ENCODE measurements around the gene FOS. TPM values are rescaled to one million over a fixed set of nuclear protein-coding genes. Genes with fewer than 3 reads are reported as not detected.

The FOS gene
- total RNA-seq, 1 donor from 2014 or later = 80.4 TPM

GRCh38 chr14:75277008-75277814, 1.4 kb upstream of the FOS start:
- peak; percentile 80 for DNase-seq (ENCODE audit: low read depth)

DNA sequence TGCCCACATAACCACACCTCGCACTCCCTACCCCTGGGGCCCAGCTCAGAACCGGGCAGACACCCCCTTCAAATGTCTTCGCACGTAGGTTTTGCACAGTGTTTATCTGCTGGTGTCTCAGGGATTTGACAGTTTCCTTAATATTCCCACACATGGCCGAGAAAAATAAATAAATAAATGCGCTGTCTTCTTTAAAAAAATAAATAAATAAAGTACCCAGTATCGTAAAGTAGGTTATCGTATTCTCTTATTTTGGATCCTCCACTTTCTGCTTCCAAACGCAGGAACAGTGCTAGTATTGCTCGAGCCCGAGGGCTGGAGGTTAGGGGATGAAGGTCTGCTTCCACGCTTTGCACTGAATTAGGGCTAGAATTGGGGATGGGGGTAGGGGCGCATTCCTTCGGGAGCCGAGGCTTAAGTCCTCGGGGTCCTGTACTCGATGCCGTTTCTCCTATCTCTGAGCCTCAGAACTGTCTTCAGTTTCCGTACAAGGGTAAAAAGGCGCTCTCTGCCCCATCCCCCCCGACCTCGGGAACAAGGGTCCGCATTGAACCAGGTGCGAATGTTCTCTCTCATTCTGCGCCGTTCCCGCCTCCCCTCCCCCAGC, 710 bp upstream of the FOS start:
- peak; percentile 42 for DNase-seq (ENCODE audit: low read depth)

GRCh38 chr14:75279153-75279762, 630 bp downstream of the FOS start:
- DNase-seq (ENCODE audit: low read depth) = no peak

DNA sequence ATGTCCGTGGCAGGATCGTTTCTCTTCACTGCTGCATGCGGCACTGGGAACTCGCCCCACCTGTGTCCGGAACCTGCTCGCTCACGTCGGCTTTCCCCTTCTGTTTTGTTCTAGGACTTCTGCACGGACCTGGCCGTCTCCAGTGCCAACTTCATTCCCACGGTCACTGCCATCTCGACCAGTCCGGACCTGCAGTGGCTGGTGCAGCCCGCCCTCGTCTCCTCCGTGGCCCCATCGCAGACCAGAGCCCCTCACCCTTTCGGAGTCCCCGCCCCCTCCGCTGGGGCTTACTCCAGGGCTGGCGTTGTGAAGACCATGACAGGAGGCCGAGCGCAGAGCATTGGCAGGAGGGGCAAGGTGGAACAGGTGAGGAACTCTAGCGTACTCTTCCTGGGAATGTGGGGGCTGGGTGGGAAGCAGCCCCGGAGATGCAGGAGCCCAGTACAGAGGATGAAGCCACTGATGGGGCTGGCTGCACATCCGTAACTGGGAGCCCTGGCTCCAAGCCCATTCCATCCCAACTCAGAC, 1.2 kb downstream of the FOS start:
- no peak for DNase-seq (ENCODE audit: low read depth)

DNA sequence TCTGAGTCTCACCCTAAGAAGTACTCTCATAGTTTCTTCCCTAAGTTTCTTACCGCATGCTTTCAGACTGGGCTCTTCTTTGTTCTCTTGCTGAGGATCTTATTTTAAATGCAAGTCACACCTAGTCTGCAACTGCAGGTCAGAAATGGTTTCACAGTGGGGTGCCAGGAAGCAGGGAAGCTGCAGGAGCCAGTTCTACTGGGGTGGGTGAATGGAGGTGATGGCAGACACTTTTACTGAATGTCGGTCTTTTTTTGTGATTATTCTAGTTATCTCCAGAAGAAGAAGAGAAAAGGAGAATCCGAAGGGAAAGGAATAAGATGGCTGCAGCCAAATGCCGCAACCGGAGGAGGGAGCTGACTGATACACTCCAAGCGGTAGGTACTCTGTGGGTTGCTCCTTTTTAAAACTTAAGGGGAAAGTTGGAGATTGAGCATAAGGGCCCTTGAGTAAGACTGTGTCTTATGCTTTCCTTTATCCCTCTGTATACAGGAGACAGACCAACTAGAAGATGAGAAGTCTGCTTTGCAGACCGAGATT, 1.7 kb downstream of the FOS start:
- DNase-seq (ENCODE audit: low read depth) = no peak

DNA sequence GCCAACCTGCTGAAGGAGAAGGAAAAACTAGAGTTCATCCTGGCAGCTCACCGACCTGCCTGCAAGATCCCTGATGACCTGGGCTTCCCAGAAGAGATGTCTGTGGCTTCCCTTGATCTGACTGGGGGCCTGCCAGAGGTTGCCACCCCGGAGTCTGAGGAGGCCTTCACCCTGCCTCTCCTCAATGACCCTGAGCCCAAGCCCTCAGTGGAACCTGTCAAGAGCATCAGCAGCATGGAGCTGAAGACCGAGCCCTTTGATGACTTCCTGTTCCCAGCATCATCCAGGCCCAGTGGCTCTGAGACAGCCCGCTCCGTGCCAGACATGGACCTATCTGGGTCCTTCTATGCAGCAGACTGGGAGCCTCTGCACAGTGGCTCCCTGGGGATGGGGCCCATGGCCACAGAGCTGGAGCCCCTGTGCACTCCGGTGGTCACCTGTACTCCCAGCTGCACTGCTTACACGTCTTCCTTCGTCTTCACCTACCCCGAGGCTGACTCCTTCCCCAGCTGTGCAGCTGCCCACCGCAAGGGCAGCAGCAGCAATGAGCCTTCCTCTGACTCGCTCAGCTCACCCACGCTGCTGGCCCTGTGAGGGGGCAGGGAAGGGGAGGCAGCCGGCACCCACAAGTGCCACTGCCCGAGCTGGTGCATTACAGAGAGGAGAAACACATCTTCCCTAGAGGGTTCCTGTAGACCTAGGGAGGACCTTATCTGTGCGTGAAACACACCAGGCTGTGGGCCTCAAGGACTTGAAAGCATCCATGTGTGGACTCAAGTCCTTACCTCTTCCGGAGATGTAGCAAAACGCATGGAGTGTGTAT, 2.4 kb downstream of the FOS start:
- DNase-seq (ENCODE audit: low read depth) = no peak

DNA sequence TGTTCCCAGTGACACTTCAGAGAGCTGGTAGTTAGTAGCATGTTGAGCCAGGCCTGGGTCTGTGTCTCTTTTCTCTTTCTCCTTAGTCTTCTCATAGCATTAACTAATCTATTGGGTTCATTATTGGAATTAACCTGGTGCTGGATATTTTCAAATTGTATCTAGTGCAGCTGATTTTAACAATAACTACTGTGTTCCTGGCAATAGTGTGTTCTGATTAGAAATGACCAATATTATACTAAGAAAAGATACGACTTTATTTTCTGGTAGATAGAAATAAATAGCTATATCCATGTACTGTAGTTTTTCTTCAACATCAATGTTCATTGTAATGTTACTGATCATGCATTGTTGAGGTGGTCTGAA, 3.0 kb downstream of the FOS start:
- no peak for DNase-seq (ENCODE audit: low read depth)

- peak; percentile 65 for DNase-seq (ENCODE audit: low read depth)
Measured at GRCh38 chr14:75282170-75282554, 3.5 kb downstream of the FOS start.

DNA sequence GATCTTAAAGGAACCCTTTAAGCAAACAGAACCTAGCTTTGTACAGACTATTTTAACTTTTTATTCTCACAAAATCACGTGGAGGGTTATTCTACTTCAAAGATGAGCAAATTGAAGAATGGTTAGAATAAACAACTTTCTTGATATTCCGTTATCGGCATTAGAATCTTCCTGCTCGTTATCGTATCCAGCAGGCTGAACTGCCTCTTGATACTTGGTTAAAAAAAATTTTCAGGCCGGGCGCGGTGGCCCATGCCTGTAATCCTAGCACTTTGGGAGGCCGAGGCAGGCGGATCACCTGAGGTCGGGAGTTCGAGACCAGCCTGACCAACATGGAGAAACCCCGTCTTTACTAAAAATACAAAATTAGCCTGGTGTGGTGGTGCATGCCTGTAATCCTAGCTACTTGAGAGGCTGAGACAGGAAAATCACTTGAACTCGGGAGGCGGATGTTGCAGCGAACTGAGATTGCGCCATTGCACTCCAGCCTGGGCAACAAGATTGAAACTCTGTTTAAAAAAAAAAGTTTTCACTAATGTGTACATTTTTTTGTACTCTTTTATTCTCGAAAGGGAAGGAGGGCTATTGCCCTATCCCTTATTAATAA, 4.0 kb downstream of the FOS start:
- DNase-seq (ENCODE audit: low read depth) = peak; percentile 87

DNA sequence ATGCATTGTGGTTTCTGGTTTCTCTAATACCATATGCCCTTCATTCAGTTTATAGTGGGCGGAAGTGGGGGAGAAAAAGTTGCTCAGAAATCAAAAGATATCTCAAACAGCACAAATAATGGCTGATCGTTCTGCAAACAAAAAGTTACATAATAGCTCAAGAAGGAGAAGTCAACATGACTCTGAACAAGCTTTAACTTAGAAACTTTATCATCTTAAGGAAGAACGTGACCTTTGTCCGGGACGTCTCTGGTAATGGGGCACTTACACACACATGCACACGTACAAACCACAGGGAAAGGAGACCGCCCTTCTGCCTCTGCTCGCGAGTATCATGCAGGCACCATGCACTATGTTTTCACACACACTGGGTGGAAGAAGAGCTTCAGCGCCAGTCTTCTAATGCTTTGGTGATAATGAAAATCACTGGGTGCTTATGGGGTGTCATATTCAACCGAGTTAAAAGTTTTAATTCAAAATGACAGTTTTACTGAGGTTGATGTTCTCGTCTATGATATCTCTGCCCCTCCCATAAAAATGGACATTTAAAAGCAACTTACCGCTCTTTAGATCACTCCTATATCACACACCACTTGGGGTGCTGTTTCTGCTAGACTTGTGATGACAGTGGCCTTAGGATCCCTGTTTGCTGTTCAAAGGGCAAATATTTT, 4.7 kb downstream of the FOS start:
- DNase-seq (ENCODE audit: low read depth) = peak; percentile 57

GRCh38 chr14:75283833-75284563, 5.4 kb downstream of the FOS start:
- DNase-seq (ENCODE audit: low read depth) = peak; percentile 53

- DNase-seq (ENCODE audit: low read depth) = no peak
Measured at GRCh38 chr14:75285331-75285730, 6.7 kb downstream of the FOS start.

- DNase-seq (ENCODE audit: low read depth) = no peak
Measured at GRCh38 chr14:75286313-75286712, 7.7 kb downstream of the FOS start.

- DNase-seq (ENCODE audit: low read depth) = no peak
Measured at GRCh38 chr14:75289840-75290388, 11.3 kb downstream of the FOS start.

DNA sequence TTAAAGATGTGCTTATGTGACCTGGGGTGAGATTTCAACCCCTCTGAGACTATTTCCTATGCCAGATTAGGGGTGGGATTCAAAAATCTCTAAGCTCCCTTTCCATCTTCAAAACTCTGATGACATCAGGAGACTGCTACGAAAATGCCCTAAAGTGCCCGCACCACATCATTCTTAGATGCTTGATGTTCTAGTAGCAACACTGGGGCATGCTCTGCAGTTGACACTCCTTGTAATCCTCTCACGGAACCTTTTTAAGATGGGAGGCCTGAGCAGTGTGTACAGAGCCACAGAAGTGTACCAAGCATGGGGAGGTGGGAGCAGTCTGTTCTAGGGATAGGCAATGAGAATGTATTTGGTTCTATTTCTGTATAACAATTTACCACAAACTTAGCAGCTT, 12.2 kb downstream of the FOS start:
- DNase-seq (ENCODE audit: low read depth) = no peak

DNA sequence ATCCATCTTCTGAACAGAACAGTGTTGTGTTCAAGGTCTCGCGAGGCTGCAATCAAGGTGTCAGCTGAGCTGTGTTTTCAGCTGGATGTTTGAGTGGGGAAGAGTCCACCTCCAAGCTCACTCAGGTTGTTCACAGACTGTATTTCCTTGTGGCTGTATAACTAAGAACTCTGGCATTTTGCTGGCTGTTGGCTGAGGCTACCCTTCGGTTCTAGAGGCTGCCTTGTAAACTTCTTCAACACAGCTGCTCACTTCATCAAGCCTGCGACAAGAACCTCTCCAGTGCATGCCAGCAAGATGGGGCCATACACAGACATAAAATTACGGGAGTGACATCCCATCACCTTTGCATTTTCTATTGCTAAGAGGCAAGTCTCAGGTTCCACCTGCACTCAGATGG, 12.7 kb downstream of the FOS start:
- no peak for DNase-seq (ENCODE audit: low read depth)

GRCh38 chr14:75292101-75292563, 13.5 kb downstream of the FOS start:
- no peak for DNase-seq (ENCODE audit: low read depth)

GRCh38 chr14:75292886-75293285, 14.3 kb downstream of the FOS start:
- DNase-seq (ENCODE audit: low read depth) = no peak

- peak; percentile 93 for DNase-seq (ENCODE audit: low read depth)
Measured at GRCh38 chr14:75293920-75294648, 15.5 kb downstream of the FOS start.
